Activated gamma-delta T cell (primary cell): Measurements from ENCODE around the gene CRPPA.

ENCODE experiments used
- DNase-seq: peaks from one replicate; lab custom pipeline; 2025; lab: John Stamatoyannopoulos, UW

The CRPPA gene

DNA sequence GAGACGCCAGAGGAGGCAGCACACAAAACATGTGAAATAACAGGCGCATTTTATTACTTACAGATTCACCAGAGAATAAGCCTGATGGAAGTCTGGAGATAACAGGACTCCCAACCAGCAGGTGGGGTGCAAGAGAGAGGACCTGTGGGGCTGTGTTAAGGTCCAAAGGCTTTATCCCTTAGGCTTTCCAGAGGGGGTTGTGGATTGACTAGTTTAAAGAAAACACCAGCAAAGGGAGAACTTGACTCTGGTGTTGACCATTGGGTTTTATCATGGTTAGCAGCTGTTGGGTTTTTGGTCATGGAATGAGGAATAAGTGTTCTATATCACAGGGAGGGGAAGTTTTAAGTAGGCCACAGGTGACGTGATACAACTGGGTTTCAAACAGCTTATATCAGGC is 1.6 kb upstream of the CRPPA start:
- no peak for DNase-seq

DNA sequence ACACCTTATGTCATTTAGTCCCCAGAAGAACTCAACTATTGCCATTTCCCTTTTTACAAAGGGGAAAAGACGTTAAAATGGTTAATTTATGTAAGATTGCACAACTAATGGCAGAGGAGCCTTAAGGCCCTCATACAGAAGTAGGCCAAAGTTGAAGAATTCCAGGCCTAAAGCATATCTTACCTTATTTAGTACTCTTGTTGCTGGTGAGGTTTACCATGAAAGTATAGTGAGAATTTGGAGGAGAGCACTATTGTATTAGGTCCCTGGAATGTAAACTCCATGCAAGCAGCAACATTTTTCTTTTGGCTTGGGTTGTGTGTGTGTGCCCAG is 731 bp upstream of the CRPPA start:
- no peak for DNase-seq

DNA sequence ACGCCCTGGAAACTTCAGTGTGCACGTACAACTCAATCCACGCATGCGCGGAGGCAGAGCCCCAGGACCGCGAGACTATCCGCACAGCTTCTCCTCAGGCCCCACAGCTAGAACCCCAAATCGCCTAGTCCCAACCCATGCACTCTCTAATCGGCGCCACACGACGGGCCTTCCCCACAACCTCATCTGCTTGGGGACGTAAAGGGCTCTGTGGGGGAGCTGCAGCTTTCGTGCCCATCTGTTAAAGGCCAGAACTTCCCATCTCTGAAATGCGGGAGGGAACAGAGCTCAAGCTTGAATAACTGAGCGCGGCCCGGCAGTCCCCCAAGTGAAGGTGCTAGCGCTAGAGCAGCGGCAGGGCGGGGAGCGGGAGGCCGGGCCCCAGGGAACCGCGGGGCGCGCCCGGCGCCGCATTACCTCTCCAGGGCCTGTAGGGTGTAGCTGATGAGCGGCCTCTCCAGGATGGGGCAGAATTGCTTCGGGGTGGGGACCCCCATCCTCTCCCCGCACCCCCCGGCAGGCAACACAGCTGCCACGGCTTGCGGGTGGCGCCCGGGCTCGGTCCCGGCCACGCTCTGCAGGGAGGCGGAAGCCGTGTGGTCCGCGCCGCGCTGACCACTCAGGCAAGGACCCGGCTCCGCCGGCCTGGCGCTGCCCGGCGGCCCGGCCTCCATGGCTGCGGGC is 547 bp downstream of the CRPPA start:
- DNase-seq, result peak; percentile 55

DNA sequence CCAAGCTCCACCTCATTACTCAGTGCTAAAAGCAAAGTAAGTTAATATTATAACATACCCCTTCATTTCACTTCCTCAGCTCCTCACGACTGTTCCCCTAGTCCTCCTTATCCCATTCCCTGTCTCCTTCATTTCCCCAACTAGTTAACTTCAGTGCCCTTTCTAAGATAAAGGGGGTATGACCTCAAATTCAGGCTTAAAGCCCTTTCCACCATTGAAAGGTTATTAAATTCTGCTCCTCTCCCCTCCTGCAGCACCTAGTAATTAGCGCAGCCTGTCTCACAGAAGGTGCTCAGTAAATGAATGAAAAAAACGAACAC is 1.0 kb downstream of the CRPPA start:
- DNase-seq, result no peak

DNA sequence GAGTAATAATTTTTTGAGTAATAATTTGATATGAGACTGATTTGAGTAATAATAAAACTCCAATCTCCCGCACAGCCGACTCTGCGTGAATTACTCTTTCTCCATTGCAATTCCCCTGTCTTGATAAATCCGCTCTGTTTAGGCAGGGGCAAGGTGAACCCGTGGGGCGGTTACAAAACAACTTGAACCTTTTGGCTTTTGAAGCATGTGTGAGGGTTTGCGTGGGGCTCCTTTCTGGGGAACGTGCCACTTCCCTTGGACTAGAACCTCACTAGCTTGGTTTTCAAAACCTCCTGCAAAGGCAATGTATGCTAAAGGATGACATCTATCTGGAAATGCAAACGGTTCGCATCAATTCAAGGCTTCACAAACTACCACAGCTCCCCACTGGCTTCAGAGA is 1.5 kb downstream of the CRPPA start:
- no peak for DNase-seq

DNA sequence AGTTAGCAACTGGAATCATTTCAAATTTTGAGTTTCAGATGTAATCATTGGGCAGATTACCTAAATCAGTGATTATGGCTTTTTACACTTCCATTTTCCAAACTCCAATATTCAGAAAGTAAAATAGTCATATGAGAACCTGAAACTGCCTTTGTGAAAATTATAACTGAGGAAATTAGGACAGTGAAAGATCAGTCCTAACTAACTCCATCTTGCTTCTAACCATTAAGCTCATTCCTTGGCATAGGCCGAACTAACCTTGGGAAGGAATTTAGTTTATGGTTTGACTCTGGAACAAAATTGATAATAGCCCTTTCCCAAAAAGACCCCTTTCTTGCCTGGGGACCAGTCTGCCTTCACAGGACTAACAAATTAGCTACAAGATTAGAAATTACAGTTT is 2.2 kb downstream of the CRPPA start:
- no peak for DNase-seq

DNA sequence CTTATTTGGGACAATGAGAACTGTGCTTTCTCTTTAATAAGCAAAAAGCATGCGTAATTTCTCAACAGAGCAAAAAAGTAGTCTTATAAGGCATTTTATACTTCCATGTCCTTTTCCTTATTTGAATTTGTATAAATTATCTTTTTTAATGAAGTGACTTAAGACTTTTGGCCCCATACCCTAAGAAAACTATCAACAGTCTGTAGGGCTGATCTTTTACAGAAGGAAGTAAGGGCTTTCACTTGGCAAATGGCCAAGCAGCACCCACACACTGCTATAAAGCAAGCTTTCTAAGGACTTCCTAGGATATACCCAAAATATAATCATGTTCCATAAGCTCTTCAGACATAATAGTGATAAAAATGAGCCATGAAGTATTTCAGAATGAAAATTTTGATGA is 3.4 kb downstream of the CRPPA start:
- DNase-seq, result no peak

DNA sequence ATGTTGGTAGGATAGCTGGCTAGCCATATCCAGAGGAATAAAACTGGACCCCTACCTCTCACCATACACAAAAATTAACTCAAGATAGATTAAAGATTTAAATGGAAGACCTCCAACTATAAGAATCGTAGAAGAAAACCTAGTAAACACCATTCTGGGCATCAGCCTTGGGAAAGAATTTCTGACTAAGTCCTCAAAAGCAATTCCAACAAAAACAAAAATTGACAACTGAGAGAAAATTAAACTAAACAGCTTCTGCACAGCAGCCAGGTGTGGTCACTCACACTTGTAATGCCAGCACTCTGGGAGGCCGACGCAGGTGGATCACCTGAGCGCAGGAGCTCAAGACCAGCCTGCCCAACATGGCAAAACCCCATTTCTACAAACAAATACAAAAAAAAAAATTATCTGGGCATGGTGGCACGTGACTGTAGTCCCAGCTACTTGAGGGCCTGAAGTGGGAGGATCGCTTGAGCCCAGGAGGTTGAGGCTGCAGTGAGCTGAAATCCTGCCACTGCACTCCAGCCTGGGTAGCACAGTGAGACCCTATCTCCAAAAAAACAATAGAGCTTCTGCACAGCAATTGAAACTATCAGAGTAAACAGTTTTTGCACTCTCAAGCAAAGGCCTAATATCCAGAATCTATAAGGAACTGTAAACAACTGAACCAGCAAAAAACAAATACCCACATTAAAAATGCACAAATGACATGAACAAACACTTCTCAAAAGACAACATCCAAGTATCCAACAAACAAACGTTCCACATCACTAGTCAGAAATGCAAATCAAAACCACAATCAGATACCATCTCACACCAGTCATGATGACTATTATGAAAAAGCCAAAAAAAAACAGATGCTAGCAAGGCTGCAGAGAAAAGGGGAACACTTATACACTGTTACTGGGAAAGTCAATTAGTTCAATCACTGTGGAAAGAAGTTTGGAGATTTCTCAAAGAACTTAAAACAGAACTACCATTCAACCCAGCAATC is 4.8 kb downstream of the CRPPA start:
- DNase-seq, result no peak

DNA sequence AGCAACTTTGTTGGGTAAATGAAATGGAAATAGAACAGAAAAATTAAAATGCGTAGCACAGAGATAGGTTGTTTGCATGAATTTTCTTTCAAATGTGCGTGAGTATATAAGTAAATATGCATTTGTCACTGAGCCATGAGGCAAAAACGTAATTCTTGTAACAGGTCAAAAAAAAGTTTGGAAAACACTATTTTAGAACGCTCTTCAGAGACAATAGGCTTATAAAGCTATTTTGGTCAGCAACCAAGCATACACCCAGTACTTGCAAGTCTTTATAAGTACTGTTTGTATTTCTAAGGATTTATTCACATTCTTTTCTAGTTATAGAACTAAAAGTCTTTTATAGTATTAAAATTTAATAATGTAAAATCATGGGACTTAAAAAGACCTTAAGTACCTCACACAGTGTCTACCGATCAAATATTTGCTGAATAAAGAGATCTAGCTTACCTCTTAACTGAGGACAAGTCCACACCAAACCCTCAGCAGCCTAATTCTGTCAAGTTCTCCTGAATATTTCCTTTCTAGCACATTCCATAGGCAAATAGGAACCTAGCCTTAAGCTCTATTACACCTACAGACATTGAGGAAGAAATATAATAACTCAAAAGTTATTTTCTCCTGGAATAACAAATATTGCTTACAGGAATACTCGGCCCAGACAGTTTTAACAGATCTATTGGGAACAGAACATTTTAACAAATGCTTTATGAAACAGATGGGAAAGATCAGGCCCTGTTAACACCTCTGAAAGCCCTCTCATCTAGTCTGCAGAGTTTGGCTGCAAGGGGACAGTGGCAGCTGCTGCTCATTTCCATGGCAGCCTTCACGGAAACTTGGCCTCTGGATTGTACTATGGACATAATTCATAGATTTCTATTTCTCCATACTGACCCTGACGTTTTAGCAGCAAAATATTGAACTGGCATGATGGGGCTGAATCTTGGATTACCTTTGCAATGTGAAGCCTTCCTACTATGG is 8.8 kb downstream of the CRPPA start:
- no peak for DNase-seq

DNA sequence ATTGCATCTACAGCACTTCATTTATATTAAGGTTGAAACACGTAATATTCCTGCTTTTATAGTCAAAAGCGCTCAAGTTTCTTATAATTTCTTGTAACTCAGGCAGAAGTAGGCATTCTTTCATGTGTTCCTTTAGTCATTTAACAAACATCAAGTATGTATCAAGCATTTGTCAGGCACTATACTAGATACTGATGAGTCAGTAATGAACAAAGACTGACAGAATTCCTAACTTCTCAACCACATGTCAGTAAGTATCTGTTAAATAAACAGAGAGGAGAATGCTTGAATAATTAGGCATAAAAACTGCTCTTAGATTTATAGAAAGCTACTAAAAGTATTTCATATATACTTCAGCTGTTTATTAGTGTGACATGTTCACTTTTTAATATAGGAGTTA is 9.9 kb downstream of the CRPPA start:
- DNase-seq, result no peak

DNA sequence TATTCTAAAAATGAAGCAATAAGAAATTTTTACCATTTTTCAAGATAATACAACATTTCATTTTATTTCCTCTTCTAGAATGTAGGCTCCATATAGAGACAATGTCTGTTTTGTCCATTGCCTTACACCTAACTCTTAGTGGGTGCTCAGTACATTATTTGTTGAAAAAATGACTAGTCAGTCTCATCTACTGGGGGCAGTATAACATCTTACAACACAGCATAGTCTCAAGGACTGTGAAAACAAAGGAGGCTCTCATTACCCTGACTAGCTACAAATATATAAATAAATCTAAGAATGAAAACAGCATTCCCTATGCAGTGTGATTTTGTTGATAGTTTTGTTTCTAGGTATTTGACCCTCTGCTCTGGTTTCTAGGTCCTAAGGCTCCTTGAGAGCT is 11.6 kb downstream of the CRPPA start:
- DNase-seq, result no peak

DNA sequence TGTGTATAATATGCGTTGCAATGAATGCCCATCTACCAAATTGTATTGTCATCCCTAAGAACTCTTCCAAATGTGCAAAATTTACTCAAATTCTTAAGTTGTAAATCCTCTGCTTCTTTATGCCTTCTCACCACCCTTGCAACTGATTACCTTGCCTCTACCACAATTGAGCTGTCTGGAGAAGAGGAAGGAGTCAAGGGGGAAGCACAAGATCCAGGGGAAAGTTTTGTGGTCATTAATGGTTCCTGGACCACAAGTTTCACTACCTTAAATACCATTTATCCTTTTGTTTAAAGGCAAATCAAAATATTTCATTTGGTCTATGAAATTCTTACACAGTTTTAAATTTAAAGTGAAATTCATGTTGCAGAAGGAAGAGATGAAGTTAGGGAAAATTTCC is 16.7 kb downstream of the CRPPA start:
- no peak for DNase-seq

DNA sequence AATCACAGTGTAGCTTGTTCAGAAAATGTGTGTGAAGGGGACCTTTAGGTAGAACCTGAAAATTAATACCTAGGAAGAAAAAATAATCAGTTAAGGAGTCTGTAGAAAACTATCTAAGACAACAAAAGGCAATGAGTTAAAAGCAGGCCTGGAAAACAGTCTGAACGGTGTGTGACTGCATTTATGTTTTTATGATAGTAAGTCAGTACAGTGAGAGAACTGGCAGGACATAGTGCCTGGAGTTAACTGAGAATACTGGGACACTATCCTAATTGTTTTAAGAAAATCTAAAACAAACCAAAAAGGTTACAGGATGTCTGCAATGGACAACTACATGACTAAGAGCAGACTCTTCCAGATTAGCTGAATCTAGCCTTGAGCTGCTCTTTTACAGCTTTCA is 17.9 kb downstream of the CRPPA start:
- DNase-seq, result no peak

DNA sequence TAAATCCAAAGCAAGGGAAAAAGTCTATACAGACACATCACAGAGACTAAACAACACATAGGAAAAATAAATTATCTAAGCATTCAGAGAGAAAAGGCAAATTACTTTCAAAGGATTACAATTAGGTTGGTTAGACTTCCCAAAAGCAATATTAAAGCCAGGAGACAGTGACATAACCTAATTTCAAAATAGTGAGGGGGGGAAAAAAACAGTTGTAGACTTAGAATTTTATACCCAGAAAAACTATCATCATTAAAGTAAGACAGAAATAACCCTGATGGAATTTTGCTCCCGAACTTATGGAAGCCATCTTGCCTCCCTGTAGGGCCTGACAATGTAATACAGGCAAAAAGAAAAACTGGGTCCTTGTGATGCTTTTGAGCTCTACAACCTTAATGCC is 18.4 kb downstream of the CRPPA start:
- no peak for DNase-seq

DNA sequence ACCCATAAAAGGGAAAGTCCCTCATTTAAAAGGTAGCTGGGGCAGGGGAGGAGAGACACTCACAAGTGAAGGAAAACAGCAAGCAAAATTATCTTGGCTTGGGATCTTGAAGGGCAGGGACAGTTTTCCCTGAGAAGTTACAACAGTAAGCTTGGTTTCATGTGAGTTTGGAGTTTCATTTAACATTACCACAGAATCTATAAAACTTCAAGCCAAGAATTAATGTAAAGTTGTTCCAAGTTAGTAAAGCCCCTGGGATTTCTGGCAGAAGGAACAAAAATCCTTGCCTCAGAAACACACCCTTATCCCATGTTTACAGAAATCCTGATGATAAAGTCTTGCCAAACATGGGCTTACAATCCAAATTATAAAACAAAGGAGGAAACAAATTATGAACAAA is 19.2 kb downstream of the CRPPA start:
- DNase-seq, result no peak

DNA sequence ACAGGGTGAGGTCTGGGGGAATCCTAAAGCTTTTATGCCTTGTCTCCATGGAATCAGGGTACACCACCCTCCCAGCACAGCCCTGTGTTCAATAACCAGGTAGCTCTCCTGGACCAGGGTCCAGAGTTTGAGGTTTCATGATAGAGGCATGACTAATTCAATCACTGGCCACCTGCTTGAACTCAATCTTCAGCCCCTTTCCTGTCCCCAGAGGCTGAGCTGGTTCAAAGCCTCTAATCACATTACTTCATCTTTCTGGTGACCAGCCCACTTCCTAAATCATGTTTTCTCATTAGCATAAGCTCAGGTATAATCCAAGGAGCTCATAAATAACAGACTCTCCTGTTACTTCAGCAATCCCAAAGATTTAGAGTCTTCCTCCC is 20.5 kb downstream of the CRPPA start:
- no peak for DNase-seq

DNA sequence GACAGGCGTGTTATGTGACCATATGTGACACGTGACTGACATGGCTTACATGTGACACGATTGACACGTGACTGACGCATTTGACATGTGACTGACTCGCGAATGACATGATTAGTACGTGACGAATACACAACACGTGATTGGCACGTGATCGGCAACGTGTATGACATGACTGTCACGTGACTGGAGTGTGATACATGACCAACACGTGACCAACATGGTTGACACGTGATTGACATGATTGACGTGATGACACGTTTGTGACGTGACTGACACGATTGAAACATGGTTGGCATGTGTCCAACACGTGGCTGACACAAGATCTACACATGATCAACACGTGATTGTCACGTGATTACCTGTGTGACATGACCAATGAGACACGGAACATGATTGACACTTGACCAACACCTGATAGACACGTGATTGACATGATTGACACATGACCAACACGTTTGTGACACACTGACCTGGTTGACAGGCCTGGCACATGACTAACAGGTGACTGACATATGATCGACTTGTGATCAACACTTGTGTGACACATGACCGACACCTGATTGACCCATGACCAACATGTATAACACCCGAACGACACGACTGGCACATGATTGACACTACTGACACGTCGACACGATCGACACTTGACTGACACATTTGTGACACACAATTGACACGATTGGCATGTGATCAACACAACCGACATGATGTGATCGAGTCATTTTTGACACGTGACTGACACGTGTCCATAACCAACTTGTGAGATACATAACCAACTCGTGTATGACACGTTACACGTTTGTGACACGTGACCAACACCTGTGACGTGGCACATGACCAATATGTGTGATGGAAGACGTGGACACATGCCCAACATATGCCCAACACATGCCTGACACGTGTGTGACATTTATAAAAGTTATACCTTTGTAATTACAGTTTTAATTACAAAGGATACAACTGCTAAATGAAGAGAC is 21.1 kb downstream of the CRPPA start:
- DNase-seq, result no peak

DNA sequence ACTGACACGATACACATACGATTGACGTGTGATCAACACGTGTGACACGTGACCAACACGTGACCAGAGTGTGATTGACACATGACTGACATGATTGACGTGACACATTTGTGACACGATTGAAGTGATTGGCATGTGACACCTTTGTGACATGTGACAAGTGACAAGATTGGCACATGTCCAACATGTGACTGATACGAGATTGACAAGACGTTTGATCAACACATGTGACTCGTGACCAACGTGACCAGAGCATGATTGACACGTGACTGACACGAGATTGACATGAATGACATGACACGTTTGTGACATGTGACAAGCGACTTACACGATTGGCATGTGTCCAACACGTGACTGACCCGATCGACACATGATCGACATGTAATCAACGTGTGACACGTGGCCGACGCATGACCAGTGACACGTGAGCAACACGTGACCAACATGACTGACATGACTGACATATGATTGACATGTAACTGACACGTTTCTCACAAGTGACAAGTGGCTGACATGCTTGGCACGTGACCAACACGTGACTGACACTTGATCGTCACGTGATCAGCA is 22.0 kb downstream of the CRPPA start:
- no peak for DNase-seq

DNA sequence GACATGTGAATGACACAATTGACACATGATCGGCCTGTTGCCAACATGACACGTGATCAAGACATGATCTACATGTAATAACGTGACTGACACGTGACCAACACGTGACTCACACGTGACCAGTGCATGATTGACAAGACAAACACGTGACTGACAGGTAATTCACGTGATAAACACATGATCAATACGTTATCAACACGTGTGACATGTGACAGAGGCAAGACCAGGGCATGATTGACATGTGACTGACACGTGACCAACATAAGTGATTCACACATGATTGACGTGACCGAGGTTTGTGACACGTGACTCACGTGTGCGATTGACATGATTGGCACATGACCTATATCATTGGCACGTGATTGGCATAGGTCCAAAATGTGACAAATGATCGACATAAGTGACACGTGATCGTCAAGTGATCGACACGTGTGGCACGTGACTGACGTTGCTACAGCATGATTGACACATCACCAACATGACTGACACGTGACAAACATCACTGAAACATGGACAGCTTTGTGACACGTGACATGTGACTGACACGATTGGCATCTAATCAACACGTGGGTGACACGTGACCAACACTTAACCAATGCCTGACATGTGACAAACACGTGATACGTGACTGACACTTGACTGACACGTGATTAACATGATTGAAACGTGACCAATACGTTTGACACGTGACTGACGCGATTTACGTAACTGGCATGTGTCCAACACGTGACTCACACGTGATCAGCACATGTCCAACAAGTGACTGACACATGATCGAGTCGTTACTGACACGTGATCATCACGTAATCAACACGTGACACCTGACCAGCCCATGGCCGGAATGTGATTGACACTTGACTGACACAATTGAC is 23.0 kb downstream of the CRPPA start:
- DNase-seq, result no peak
